ENCODE results near the gene METTL23.

METTL23 gene

GRCh38 chr17:76726776-76727718 is at the start of gene METTL23:
METTL23 (plus strand) TSS chr17:76726839; CDS start chr17:76729711, 2,872 bp downstream.
- DNase-seq (ENCODE audit: extremely low spot score, insufficient read length, low read depth) (peak; percentile 49), FAIRE-seq (peak; percentile 69)

- FAIRE-seq = no peak
- DNase-seq (ENCODE audit: extremely low spot score, insufficient read length, low read depth) = no peak
Observed at GRCh38 chr17:76677406-76677805, 49.2 kb upstream of the METTL23 start.

- no peak for FAIRE-seq
Observed at GRCh38 chr17:76678330-76678729, 48.3 kb upstream of the METTL23 start.

DNA sequence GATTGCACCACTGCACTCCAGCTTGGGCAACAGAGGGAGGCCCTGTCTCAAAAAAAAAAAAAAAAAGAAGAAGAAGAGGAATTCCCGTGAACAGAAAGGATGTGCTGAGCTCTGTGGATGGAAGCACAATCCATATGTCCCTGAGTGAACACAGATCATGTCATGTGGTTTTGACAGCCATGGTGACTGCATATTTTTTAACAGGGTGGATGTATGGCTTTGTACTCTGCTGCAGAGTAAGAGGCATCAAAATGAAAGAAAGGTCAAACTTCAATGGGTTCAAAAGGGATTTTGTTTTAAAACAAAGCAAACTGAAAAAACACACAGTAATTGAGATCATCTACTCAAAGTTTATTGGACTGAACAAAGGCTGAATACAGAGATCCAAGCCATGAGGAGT is 47.4 kb upstream of the METTL23 start:
- DNase-seq (ENCODE audit: extremely low spot score, insufficient read length, low read depth) = no peak
- FAIRE-seq = no peak

More at GRCh38 chr17:76678330-76678729, 48.3 kb upstream of the METTL23 start:
- DNase-seq (ENCODE audit: extremely low spot score, insufficient read length, low read depth) = no peak

GRCh38 chr17:76681222-76682137 is 45.2 kb upstream of the METTL23 start:
- FAIRE-seq = peak; percentile 84
- peak; percentile 32 for DNase-seq (ENCODE audit: extremely low spot score, insufficient read length, low read depth)

DNA sequence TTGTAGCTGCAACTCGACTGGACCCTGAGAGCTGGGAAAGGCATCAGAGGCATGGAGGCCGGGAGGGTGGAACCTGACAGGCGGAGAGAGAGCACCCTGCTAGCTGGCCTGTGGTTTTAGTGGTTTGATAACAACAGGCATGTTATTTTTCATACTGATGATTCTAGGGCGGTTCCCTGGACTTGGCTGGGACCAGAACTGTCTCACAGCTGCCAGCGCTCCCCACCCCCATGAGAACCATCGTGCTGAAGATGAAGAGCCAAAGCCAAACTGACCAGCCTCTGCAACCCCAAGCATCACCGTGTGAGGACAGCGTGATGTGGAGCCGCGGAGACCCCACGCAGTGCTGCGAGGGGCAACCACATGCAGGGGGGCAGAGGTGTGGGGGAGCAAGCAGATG is 44.3 kb upstream of the METTL23 start:
- DNase-seq (ENCODE audit: extremely low spot score, insufficient read length, low read depth) (no peak), FAIRE-seq (no peak)

GRCh38 chr17:76683011-76683755 is 43.5 kb upstream of the METTL23 start:
- DNase-seq (ENCODE audit: extremely low spot score, insufficient read length, low read depth) (no peak), FAIRE-seq (no peak)

GRCh38 chr17:76683921-76684745 is 42.5 kb upstream of the METTL23 start:
- DNase-seq (ENCODE audit: extremely low spot score, insufficient read length, low read depth) (no peak), FAIRE-seq (no peak)

DNA sequence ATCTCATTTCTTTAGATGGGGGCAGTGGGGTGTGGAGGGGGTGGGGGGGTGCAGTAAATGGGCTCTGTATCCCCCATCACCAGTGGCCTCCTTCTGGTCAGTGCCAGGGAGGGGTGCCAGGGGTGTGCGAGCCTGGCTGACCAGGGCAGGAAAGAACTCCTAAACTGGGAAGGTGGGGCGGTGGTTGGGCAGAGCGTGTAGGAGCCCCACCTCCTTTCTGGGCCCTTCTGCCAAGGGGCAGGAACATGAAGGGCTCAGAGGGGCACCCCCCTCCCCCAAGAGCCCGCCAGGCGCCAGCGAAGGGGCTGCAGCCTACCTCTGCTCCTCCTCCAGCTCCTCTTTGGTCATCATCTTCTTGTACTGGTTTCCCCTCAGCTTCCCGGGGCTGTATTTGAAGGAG is 41.9 kb upstream of the METTL23 start:
- DNase-seq (ENCODE audit: extremely low spot score, insufficient read length, low read depth) = no peak
- no peak for FAIRE-seq

DNA sequence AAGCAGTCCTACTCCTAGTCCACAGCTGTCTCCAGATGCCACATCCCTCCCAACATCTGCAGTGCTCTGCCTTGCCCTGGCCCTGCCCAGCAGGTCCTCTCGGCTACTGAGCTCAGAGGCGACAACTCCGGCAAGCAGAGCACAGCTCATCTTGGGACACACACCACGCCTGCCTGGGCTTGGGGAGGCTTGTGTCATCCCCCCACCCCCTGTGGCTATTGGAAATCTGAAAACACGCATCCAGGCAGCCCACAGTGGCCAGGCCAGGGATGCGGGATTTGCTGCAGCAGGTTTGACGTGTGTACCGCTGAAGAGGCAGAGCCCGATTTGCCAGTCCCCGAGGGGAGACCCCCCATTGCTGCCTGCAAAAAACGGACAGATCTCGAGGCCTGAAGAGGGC is 41.3 kb upstream of the METTL23 start:
- FAIRE-seq (no peak), DNase-seq (ENCODE audit: extremely low spot score, insufficient read length, low read depth) (no peak)

GRCh38 chr17:76685846-76686245 is 40.8 kb upstream of the METTL23 start:
- DNase-seq (ENCODE audit: extremely low spot score, insufficient read length, low read depth) (no peak), FAIRE-seq (no peak)

DNA sequence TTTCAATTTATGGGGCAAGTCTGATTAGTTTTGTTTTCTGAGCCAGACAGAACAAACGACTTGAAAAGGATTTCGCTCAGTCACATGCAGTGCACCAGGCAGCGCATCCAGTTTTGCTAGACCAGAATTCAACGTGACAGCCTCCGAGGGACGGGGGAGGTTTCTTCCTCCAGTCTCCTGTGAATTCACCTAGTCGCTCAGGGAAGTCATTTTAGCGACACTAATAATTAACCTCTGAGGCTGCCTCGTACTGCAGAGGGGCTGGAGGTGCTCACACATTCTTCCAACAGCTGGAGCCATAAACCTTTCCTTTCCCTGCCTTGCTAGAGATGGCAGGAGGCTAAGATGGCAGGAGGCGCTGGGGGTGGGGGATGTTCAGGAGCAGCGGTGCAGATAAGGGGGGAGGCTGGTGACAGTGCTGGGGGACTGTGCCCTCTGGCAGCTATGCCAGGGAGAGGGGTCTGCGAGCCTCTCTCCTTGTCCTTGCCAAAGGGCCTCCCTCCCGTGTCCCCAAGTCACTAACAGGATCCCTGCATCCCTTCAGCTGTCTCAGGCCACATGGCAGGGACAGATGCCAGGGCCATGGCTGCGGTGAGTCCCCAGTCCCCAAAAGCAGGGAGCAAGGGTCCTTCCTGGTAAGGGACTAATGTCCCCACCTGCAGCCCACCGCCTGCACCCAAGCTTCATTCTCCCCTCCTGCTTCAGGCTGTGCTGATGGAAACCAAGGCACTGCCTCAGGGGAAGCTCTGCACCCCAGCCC is 39.9 kb upstream of the METTL23 start:
- DNase-seq (ENCODE audit: extremely low spot score, insufficient read length, low read depth) (no peak), FAIRE-seq (no peak)

- no peak for FAIRE-seq
- DNase-seq (ENCODE audit: extremely low spot score, insufficient read length, low read depth) = no peak
Observed at GRCh38 chr17:76687298-76688164, 39.1 kb upstream of the METTL23 start.

DNA sequence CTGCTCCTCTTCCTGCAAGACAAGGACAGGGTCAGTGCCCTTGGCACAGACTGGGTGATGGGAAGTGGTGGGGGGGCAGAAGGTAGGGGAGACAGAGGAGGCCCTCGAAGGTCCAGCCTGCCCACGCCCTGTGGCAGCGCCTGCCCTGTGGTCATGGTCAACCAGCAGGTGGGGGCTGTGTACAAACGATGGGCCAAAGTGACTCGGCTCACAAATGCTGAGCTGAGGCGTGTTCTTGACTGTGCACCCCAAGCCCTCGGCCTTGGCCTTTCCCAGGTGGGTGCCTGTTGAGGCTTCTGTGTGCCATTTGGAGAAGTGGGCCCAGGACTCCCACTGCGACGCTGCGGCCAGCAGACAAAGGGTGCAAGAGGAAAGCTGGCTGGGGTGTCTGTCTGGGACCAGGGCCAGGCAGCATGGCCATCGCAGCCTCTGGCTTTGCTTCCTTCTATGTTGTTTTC is 38.4 kb upstream of the METTL23 start:
- DNase-seq (ENCODE audit: extremely low spot score, insufficient read length, low read depth) (no peak), FAIRE-seq (no peak)

- FAIRE-seq = no peak
- no peak for DNase-seq (ENCODE audit: extremely low spot score, insufficient read length, low read depth)
Observed at GRCh38 chr17:76689859-76690258, 36.8 kb upstream of the METTL23 start.

DNA sequence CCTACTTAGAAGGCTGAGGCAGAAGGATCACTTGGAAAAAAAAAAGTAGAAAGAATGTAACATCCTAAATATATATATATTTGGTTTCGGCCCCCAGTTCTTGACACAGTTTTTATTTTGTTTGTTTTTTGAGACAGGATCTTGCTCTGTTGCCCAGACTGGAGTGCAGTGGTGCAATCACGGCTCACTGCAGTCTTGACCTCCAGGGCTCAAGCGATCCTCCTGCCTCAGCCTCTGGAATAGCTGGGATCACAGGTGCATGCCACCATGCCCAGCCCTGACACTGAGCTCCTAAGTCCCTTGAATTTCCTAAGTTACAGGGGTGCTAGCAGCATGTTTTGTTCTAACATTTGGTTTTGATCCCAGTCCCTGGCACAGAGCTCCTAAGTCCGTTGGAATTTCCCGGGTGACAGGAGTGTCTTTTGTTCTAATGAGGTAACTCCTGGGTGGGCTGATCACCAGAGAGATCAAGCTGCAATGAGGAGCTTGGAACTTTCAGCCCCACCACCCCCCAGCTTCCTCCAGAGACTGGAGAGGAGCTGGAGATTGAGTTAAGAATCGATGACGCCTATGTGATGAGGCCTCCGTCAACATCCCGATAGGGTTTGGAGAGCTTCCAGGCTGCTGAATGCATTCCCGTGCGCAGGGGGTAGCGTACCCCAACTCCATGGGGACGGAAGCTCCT is 35.9 kb upstream of the METTL23 start:
- DNase-seq (ENCODE audit: extremely low spot score, insufficient read length, low read depth) = no peak
- no peak for FAIRE-seq
